ENCODE measurements around the gene DENND2C. TPM values are rescaled to one million over a fixed set of nuclear protein-coding genes. Genes with fewer than 3 reads are reported as not detected.

DENND2C gene
- total RNA-seq, 1 experiment from 2014 or later = 3.6 TPM

DNA sequence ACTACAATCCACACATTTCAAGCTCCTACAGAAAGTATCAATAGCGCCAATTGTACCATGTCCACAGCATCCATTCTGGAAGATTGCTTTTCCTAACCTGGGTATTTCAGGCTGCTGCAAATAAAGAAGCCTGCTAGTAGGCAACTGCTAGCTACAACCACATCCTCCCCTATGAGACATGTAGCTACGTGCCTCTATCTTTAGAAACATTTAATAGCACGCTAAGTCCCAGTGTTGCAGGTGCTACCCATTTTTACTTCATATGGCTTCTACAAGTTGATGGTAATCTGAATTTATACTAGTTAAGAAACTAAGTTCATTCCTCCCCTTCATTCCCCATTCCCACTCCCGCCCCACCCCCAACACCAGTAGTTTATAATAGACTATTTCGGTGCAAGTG, 32.9 kb upstream of the DENND2C start:
- H3K23me2 ChIP-seq (ENCODE audit: insufficient read length, low read depth, low read length, poor library complexity, severe bottlenecking) = no peaks in the 10 kb centered on the region
- no peak overlapping the region for H2BK5ac ChIP-seq (ENCODE audit: insufficient read length, low read length)
- Mint-ChIP-seq H3K36me3 (ENCODE audit: insufficient read depth in 1 of 3, low read depth in 3 of 3) (peaks cover 6 to 20% (median 15%) of the 10 kb centered on the region in 3 experiments; a peak in 6 of 7 replicates), H3K27ac (no peak overlapping the region), H3K4me1 (no peaks in the 10 kb centered on the region), H3K9me3 (no peaks in the 10 kb centered on the region), H3K4me3 (no peak overlapping the region), H3K27me3 (ENCODE audit: low read depth) (peaks cover 5% of the 10 kb centered on the region; the same call in 1 of the 2 replicates)
- H3K27ac ChIP-seq (ENCODE audit: insufficient read length, low read depth, low read length) = no peak overlapping the region
- H4K5ac ChIP-seq (ENCODE audit: insufficient read length, low read depth, low read length) = no peak overlapping the region
- no peak overlapping the region for H2AK5ac ChIP-seq (ENCODE audit: insufficient read length, low read length)
- H2BK12ac ChIP-seq (ENCODE audit: insufficient read length, low read depth, low read length) = no peak overlapping the region
- no peaks in the 10 kb centered on the region for H3K9me3 ChIP-seq (ENCODE audit: control insufficient read depth, low read depth, low read length)
- H2BK120ac ChIP-seq (ENCODE audit: low read depth, low read length, poor library complexity, severe bottlenecking) = no peak overlapping the region
- TF ChIP-seq, protein P1, sequence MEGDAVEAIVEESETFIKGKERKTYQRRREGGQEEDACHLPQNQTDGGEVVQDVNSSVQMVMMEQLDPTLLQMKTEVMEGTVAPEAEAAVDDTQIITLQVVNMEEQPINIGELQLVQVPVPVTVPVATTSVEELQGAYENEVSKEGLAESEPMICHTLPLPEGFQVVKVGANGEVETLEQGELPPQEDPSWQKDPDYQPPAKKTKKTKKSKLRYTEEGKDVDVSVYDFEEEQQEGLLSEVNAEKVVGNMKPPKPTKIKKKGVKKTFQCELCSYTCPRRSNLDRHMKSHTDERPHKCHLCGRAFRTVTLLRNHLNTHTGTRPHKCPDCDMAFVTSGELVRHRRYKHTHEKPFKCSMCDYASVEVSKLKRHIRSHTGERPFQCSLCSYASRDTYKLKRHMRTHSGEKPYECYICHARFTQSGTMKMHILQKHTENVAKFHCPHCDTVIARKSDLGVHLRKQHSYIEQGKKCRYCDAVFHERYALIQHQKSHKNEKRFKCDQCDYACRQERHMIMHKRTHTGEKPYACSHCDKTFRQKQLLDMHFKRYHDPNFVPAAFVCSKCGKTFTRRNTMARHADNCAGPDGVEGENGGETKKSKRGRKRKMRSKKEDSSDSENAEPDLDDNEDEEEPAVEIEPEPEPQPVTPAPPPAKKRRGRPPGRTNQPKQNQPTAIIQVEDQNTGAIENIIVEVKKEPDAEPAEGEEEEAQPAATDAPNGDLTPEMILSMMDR (conservative IDR thresholded peaks at IDR 0.05) = no peak
- no peak overlapping the region for H3K4ac ChIP-seq (ENCODE audit: low read depth, low read length)
- H3K79me2 ChIP-seq (ENCODE audit: insufficient read depth, low read length) = no peaks in the 10 kb centered on the region
- WGBS (ENCODE audit: extremely low coverage, insufficient read length, low lambda C conversion rate) = no CpG with 5 or more reads among the region's 5 CpGs
- H3T11ph ChIP-seq (ENCODE audit: low read length) = no peak overlapping the region
- no peak for DNase-seq
- no peak overlapping the region for H3K9ac ChIP-seq (ENCODE audit: extremely low read depth, insufficient read length, low read length)
- no peaks in the 10 kb centered on the region for H3K4me1 ChIP-seq (ENCODE audit: insufficient read depth, low read length)
- H3K56ac ChIP-seq (ENCODE audit: insufficient read length, low read depth, low read length) = no peak overlapping the region
- no peak overlapping the region for H4K8ac ChIP-seq (replicated peaks; ENCODE audit: insufficient read length, low read depth, low read length)
- H2BK15ac ChIP-seq (ENCODE audit: low read depth, low read length) = no peak overlapping the region
- no peak overlapping the region for H2AFZ ChIP-seq (ENCODE audit: low read length)
- no peak overlapping the region for H4K91ac ChIP-seq (ENCODE audit: insufficient read length, low read depth, low read length)
- H3K27me3 ChIP-seq (ENCODE audit: insufficient read depth, low read length) = no peaks in the 10 kb centered on the region
- H3K14ac ChIP-seq (ENCODE audit: insufficient read depth, low read length) = no peak overlapping the region
- no peak overlapping the region for H3K4me2 ChIP-seq (ENCODE audit: insufficient read depth, insufficient read length, low read length)
- H2BK20ac ChIP-seq (ENCODE audit: low read depth, low read length, poor library complexity, severe bottlenecking) = no peak overlapping the region
- no peaks in the 10 kb centered on the region for H3K79me1 ChIP-seq (ENCODE audit: insufficient read depth, low read depth, low read length, poor library complexity, severe bottlenecking)
- no peak overlapping the region for H3K18ac ChIP-seq (ENCODE audit: insufficient read length, low read depth, low read length)
- H4K20me1 ChIP-seq (ENCODE audit: control insufficient read depth, insufficient read depth, insufficient read length) = no peaks in the 10 kb centered on the region
- H3K23ac ChIP-seq (ENCODE audit: insufficient read length, low read depth, low read length) = no peak overlapping the region
